Limb (tissue), 2 donors: ENCODE data around the gene CDK14.
A peak's percentile ranks its signal among the peaks of the same experiment; 100 is the strongest.
"Not testable (repeated sequence)": the region's sequence is repeated elsewhere in the genome, so short reads cannot be mapped to it uniquely, and the experiment has no call there.

ENCODE experiments used
- DNase-seq, 2 donors: peaks; one replicate each; pipeline ENCODE4 v3.0.0-alpha.2; 2016; ENCODE audit errors: extremely low spot score in 2 of 2

Gene CDK14

GRCh38 chr7:90751595-90751994, 155.5 kb downstream of the CDK14 start:
- DNase-seq, result no peak

- DNase-seq, result no peak
Measured at GRCh38 chr7:90752051-90752450, 155.9 kb downstream of the CDK14 start.

- no peak for DNase-seq
Measured at GRCh38 chr7:90755041-90755440, 158.9 kb downstream of the CDK14 start.

GRCh38 chr7:90756366-90756765, 160.2 kb downstream of the CDK14 start:
- DNase-seq, result no peak

- DNase-seq, result not testable (repeated sequence)
Measured at GRCh38 chr7:90757565-90757950, 161.4 kb downstream of the CDK14 start.

GRCh38 chr7:90758933-90759562, 162.9 kb downstream of the CDK14 start:
- no peak for DNase-seq

- no peak for DNase-seq
Measured at GRCh38 chr7:90759710-90760109, 163.6 kb downstream of the CDK14 start.

- no peak for DNase-seq
Measured at GRCh38 chr7:90760892-90761291, 164.8 kb downstream of the CDK14 start.

- DNase-seq, result no peak
Measured at GRCh38 chr7:90761584-90761983, 165.5 kb downstream of the CDK14 start.

- DNase-seq, result no peak
Measured at GRCh38 chr7:90763108-90763507, 167.0 kb downstream of the CDK14 start.

- DNase-seq, result no peak
Measured at GRCh38 chr7:90764848-90765570, 168.9 kb downstream of the CDK14 start.

GRCh38 chr7:90766814-90767564, 170.9 kb downstream of the CDK14 start:
- peak; percentile 25 to 35 for DNase-seq

- DNase-seq, result peak in 1 of 2 donors; percentile 23
Measured at GRCh38 chr7:90768301-90768700, 172.2 kb downstream of the CDK14 start.

GRCh38 chr7:90769036-90769435, 172.9 kb downstream of the CDK14 start:
- no peak for DNase-seq

GRCh38 chr7:90769566-90769965, 173.4 kb downstream of the CDK14 start:
- not testable (repeated sequence) for DNase-seq

- no peak for DNase-seq
Measured at GRCh38 chr7:90771281-90771680, 175.2 kb downstream of the CDK14 start.

- DNase-seq, result no peak
Measured at GRCh38 chr7:90772410-90772809, 176.3 kb downstream of the CDK14 start.

GRCh38 chr7:90773269-90773668, 177.1 kb downstream of the CDK14 start:
- no peak for DNase-seq

- no peak for DNase-seq
Measured at GRCh38 chr7:90774706-90775105, 178.6 kb downstream of the CDK14 start.

GRCh38 chr7:90775383-90775965, 179.4 kb downstream of the CDK14 start:
- DNase-seq, result no peak

GRCh38 chr7:90777041-90777440, 180.9 kb downstream of the CDK14 start:
- no peak for DNase-seq

- DNase-seq, result peak in 1 of 2 donors; percentile 19
Measured at GRCh38 chr7:90777465-90777864, 181.3 kb downstream of the CDK14 start.
